ENCODE measurements around the gene MAGI2.

The MAGI2 gene

DNA sequence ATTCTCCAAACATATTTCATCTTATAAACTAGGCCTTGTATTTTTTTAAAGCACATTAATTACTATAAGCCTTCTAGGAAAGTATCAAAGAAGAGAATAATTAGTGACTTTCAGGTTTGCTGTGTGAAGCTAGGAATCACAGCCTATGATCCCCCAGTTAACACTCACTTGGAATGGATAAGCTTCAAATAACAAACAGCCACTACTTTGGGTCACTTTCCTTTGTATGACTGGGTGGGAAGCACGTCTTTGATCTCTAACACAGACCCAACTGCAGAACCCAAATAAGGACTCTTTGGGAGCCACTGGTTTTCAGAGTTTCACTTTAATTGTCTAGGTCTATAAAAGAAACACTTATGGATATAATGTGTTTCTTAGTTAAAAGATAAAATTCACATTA is 769.3 kb downstream of the MAGI2 start:
- in situ Hi-C loops (cut with HindIII; ENCODE audit: low sequenced_read_pairs) = no loop called here

DNA sequence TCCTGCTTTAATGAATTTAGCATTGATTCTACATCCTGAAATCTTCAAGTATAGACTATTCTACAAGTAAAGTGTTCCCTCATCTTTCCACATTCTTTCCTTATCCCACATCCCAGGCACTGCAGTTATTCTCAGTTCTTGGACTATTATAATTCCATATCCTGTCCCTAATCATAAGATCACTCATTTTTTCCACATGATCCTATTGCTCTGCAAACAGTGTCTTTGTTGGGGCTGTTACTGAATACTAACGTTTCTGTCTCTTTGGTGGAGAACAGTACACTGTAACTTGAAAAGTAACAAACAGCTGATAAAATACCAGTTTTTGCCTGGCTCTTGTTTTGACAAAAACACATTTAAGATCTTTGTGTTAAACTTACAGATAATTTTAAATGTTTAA is 769.9 kb downstream of the MAGI2 start:
- in situ Hi-C loops (cut with HindIII; ENCODE audit: low sequenced_read_pairs) = no loop called here

DNA sequence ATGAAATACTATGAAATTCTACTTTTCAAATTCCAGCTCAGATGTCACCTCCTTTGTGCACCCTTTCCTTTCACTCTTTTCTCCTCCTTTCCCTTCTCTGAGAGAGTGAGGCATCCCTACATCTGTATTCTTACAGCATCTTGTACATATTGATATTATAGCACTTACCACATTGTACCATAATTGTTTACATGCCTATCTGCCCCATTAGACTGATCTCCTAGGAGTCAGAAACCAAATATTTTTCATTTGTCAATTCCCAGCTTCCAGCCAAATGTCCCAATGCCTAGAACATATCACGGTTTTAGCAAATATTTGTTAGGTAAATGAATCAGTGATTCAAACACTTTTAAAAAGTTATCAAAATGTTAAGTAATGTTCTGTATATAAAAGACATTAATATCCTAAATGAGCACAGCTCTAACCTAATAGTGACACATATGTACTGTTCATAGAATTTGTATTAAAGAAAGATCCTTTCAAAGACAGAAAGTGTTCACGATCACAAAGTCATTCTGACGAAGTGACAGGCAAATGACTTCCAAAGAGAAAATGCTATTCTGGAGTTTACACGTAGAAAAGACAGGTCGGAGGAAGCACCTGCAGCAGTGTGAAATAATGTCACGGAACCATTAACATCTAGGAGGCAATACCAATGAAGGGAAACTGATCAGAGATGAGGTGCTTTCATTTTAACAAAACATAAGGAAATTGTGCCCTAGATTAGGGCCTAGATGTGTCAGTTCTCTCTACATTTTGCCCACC is 774.2 kb downstream of the MAGI2 start:
- in situ Hi-C loops (cut with HindIII; ENCODE audit: low sequenced_read_pairs) = no loop called here

DNA sequence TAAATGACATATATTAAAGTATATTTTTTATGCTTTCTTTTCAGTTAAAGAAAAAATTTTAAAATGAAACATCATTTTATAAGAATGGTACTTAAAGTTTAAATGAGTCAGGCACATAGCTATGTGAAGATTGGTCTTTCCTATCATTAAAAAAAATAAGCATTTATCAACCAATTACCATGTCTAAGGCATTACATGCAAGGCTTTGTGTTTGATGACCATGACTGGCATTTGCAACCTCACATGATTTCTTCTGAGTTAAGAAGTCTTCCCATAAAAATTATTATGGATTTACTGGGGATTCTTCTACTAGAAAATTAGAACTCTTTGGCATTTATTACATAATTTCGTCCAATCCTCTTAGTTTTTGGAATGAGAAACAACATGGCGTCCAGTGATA is 776.1 kb downstream of the MAGI2 start:
- in situ Hi-C loops (cut with HindIII; ENCODE audit: low sequenced_read_pairs) = no loop called here

DNA sequence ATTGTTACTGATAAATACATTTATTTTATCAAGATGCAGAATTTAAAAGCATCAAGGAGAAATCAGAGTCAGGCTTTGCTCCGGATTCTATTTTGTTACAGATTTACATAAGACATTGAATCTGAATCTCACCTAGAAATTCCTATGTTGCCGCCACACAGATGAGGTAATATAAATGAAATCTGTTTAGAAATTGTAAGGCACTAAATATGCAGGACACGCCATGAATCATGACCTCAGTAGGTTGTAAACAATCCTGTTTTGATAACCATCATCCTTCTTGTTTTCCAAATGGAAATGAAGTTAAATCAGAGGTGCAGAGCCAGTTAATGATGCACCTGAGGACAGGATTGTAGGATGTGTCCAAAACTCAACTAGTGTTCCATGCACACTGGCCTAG is 778.0 kb downstream of the MAGI2 start:
- in situ Hi-C loops (cut with HindIII; ENCODE audit: low sequenced_read_pairs) = no loop called here

DNA sequence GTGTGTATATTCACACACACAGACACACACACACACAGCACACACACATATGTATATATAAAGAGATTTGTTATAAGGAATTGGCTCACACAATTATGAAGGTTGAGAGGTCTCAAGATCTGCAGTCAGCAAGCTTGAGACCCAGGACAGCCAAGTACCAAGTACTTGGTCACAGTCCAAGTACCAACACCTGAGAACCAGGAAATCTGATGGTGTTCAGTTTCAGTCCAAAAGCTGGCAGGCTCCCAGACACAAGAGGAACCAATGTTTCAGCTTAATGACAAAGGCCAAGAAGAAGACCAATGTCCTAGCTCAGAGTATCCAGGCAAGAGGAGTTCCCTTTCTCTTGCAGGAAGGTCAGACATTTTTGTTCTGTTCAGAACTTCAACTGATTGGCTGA is 780.2 kb downstream of the MAGI2 start:
- in situ Hi-C loops (cut with HindIII; ENCODE audit: low sequenced_read_pairs) = no loop called here

DNA sequence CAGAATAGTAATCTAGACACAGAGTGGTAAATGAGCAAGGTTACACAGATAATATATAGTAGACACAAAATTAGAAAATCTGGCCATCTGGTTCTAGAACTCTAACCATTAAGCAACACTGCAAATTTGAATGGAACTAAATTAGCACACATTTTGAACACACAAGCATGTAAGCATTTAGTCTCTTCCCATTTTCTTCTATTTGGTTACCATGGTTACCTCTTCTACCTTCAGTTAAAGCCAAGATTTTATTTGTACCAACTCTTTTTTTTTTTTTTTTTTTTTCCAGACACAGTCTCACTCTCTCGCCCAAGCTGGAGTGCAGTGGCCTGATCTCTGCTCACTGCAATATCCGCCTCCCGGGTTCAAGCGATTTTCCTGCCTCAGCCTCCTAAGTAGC is 790.5 kb downstream of the MAGI2 start:
- in situ Hi-C loops (cut with HindIII; ENCODE audit: low sequenced_read_pairs) = no loop called here

DNA sequence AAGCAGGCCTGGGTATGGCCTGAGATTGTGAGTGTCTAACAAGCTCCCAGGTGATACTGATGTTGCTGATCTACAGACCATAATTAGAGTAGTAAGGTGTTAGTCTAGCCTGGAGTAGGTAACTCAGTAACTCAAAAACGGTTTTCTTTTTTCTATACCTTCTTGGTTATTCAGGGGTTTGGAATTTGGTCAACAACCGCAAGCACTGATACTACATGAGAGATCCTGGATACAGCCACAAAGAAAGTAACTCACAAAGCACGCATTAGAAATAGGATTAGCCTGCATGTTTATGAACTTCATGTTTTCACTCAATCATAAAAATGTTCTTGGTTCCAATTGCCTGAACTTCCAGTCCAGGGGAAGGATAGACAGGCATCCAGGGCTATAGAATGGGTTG is 803.5 kb downstream of the MAGI2 start:
- in situ Hi-C loops (cut with HindIII; ENCODE audit: low sequenced_read_pairs) = no loop called here

DNA sequence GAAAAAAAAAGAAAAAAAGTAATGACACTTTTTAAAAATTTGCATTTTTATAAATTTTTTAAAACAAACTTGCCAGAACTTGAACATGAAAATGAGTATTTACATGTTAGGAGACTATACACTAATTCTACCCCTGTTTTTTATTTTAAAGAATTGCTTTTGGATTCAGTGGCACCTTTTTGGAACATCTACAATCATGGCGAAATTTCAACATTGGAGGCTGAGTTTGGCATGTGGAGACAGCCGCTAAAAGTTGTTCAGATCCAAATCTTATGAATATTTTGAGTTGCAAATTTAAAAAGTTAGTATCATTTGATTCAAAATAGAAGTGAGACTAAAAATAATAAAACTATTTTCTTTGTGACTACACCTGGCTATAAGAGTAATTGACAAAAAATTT is 804.2 kb downstream of the MAGI2 start:
- in situ Hi-C loops (cut with HindIII; ENCODE audit: low sequenced_read_pairs) = no loop called here

DNA sequence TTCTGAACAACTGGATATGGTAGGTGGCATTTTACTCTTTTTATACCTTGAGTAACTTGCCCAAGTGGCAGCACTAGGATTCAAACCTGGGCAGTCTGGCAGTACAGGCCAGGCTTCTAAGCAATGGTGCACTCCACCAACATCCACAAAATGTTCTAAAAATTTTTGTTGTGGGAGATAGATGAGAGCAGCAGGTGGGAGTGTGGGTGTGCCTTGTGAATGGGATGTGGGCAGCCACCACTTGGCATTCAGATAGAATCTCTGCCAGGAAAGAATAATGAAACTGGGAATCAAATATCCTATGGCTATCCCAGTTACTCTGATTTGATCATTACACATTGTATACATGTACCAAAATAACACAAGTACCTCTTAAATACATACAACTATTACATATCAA is 810.7 kb downstream of the MAGI2 start:
- in situ Hi-C loops (cut with HindIII; ENCODE audit: low sequenced_read_pairs) = no loop called here

DNA sequence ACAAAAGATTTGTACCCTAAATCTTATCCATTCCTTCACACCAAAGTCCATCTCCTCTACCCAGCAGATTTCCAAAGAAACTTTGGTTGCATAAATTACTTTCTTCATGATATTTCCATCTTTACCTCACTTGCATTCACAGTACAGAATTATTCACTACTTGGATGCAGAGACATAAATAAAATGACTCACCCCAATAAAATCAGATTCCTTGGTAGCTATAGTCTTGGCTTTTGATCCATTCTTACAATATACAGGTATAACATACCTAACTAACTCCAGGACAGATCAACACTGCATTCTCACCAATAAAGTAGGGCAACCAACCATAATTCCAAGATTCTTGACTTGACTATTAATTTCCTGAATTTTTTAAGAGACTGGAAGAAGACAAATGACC is 815.1 kb downstream of the MAGI2 start:
- in situ Hi-C loops (cut with HindIII; ENCODE audit: low sequenced_read_pairs) = no loop called here

DNA sequence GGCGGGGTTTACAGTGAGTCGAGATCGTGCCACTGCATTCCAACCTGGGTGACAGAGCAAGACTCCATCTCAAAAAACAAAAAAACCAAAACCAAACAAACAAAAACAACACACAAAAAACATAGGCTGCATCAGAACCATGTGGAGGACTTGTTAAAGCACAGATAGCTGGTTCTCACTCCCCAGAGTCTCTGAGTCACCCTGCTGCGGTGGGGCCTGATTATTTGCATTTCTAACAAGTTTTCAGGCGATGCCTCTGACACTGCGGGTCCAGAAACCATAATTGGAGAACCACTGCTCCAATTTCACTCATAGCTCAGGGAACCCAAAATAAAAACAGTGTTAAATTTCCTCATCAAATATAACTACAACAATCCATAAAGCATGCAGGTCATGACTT is 816.7 kb downstream of the MAGI2 start:
- in situ Hi-C loops (cut with HindIII; ENCODE audit: low sequenced_read_pairs) = no loop called here

DNA sequence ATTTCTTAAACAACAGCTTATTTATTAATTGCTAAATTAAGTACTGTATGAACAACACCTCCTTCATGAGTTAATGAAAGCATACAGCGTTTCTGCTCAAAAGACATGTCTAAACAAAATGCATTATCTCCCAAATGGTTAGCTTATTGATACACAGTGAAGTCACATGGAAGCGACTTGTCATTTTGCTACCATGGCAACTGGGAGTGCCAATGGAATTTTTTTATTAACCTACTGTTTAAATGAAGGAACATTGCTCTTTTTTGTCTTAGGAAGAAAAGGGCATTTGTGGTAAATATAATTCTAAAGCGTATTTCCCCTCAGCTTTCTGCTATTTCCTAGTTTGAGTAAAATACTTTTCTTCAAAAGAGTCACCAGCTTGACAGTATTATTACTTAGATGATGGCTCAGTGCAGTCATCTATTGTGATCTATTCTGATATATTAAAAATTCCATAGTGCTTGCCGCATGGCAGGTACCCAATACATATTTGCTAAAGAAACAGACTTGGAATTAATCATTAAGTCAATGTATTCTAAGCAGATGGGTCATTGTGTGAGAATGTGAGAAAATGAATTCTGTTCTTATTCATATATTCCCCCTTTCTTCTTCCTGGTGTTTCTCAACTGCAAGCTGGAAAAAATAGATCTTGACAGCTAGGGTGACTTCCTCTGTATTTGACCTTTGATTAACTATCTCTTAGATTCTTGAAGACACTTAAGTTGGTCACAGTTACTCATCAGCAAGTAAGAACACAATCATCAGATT is 818.3 kb downstream of the MAGI2 start:
- in situ Hi-C loops (cut with HindIII; ENCODE audit: low sequenced_read_pairs) = no loop called here

DNA sequence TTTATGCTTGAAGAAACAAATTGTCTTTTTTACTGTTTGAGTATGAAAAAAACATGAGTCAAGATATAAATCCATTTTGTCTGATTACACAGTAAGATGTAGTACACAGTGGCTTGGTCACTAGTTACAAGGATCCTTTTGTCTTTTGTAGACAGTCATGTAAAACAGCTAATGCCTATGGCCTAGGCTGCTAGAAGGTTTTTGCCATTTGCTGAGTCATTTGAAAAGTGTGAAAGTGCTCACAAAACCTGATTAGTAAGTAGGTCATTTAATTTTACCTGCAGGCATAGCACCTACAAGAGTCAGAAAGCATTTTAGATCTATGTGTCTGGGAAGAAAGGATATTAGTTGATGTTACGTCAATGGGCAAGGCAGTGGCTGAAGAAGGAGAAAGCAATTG is 819.4 kb downstream of the MAGI2 start:
- in situ Hi-C loops (cut with HindIII; ENCODE audit: low sequenced_read_pairs) = no loop called here

DNA sequence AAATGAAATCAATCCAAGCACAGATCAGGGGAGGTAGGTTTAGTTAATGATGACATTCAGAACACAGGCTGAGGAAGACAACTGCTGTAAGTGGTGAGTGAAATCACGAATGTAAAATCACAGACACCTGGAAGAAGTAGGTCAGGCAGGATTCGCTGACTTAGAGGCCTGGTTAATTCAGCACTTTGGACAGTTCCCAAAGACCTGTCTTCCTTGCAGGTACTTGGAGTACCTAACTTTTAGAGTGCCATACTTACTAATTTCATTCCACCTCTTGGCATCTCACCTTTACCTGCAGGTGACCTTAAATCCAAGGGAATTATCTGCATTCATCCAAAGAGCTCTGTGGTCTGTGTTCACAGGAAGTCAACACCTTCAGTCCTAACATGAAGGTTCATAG is 832.5 kb downstream of the MAGI2 start:
- in situ Hi-C loops (cut with HindIII; ENCODE audit: low sequenced_read_pairs) = no loop called here

DNA sequence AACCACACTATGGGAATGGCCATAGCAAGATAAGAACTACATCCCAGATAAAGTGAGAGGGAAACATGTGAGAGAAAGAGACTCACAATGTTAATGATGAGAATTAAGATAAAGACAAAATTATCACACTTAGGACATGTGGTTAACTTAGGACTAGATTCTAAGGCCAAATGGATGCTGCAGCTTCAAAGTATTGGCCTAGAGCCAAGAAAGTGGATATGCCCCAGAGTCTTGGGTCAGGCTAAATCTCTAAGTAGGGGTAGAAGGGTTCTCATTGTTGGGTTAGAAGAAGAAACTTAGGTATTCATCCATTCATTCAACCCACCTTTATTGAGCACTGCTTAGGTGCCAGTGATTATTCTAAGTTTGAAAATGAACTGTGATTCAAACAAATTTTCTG is 836.9 kb downstream of the MAGI2 start:
- in situ Hi-C loops (cut with HindIII; ENCODE audit: low sequenced_read_pairs) = no loop called here

DNA sequence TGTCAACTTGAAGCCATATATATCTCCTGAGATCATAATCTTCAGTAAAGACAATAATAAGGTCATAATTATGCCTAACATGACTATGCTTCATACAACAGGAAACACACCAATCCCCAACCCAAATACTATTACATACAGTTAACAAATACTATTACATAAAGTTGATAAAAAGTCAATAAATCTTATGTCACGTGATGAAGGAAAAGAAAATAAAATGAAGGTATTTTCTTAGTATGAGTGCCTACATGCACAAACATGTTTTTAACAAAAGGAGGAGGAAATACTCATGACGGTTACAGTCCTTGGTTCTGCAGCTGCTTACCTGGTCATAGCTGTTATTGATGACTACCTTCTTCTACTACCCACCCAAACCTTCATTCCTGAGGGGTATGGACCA is 844.2 kb downstream of the MAGI2 start:
- in situ Hi-C loops (cut with HindIII; ENCODE audit: low sequenced_read_pairs) = no loop called here

DNA sequence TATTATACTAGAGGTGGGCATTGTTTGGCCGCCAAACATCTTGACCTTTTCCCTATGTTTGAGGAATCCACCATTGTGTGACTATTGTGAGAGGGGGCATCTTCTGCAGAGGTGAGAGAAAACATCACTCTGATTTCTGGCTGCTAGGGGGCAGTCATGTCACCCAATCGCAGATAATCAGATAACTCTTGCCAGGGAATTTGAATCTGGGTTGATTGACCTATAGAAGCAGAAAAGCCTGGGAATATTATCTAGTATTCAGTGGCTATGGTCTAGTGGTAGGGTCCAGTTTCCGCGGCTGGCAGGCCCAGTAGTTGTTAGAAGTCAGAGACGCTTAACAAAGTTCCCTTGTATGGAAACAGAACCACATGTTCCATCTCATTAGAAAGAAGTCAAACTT is 846.4 kb downstream of the MAGI2 start:
- in situ Hi-C loops (cut with HindIII; ENCODE audit: low sequenced_read_pairs) = no loop called here

DNA sequence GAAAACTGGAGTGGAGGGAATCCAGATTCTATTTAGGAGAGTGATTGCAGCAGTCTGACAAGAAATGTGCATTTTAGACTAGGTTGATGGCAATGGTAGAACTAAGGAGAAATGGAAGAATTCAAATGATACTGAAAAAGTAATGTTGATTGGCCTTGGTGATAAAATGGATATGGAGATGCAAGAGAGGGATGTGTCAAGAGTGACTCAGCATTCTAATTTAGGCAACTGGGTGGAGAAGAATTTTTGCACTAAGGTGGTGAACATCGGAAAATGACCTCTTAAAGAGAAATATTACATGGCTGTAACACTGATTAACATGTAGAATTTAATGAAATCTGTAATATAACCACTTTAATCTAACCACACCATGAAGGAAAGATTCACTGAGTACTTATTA is 848.3 kb downstream of the MAGI2 start:
- in situ Hi-C loops (cut with HindIII; ENCODE audit: low sequenced_read_pairs) = no loop called here

DNA sequence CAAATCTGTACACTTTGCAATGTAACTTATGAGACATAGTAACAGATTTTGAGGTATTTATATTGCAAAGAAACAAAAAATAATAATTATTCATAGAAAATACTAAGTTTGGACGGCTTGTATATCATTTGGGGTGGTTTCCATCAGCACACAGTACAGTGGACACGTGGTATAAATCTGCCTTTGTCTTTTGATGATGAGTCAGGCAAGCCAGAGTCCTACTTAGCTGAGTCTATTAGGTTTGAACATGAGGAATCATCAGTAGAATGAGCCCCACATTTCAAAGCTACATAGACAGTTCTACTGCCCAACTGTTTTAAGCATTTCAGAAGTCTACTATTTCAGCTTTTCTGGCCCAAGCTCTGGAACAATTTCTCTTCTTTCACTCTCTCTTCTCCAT is 851.7 kb downstream of the MAGI2 start:
- in situ Hi-C loops (cut with HindIII; ENCODE audit: low sequenced_read_pairs) = no loop called here

DNA sequence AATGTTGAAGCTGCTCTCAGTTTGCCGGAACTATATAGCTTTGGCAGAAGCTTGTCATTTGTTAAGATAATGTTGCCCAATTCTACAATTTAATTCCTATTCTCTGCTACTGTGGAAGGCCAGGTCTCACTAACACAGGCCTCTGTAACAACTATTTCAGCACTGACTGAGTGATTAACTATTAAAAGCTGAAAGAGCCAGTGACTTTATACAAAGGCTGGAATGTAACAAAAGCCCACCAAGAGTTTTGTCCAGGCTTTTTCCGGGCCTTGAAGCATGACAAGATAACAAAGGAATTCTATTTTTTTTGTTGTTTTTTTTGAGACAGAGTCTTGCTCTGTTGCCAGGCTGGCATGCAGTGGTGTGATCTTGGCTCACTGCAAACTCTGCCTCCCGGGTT is 859.3 kb downstream of the MAGI2 start:
- in situ Hi-C loops (cut with HindIII; ENCODE audit: low sequenced_read_pairs) = no loop called here

DNA sequence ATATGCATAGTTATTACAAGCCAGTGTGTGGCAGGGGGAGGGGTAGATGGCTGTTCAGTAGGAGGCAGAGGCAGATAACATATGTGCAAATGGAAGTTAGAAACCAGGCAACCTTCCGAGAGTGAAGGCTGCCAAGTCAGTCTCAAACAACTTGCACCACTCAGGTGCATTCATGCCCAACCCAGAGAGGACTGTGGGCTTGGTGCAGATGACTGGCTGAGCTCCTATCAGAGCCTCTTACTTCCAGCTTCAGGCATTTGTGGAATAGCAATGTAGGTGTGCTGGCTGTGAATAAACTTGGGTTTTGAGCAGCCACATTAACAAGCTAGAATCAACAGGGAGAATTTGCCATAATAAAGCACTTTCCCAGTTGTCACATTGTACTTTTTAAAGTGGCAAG is 865.1 kb downstream of the MAGI2 start:
- in situ Hi-C loops (cut with HindIII; ENCODE audit: low sequenced_read_pairs) = no loop called here

Data from endothelial cell of hepatic sinusoid (primary cell).